ENCODE results near the gene ASB9.
"Not testable (repeated sequence)": the region's sequence is repeated elsewhere in the genome, so short reads cannot be mapped to it uniquely, and the experiment has no call there.

ASB9 gene

DNA sequence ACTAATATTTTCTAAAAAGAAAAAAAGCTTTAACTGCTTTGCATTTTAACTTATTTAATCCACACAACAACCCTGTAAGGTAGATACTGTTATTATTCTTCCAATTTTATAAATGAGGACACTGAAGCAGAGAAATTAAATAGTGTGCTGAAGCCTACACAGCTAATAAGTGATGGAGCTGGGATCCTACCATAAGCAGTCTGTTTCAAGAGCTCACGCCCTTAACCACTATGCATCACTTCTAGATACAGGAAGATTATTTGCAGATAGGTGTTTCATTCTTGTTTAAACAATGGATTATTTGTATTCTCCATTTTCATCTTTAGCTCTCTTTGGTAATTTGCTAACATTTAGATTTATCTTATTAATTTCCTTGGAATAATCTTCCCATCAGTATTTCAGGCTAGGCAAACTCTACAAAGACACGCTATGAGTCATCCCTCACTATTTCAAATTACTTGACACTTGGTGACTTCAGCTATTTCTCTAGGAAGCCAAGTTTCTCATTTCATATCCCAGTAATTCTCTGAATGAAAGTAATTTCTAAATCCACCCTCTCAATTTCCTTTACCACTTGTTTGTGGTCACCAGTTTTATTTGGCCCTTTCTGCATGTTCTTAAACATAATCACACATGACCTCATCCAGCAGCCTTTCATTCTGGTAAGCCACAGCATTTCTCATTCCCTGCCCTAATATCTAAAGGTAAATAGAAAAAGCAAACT is 67.3 kb downstream of the ASB9 start:
- no peak overlapping the region for H3K4me3 ChIP-seq (ENCODE audit: low read depth, low read length)
- TF ChIP-seq ZNF664 (tag by site-specific recombination; IDR thresholded peaks at IDR 0.05) (no peak), HOXD13 (CRISPR knock-in tag; IDR thresholded peaks at IDR 0.05; ENCODE audit: borderline replicate concordance) (peak; percentile 56; the same call in 1 of the 2 replicates)
- TF ChIP-seq, protein P1, sequence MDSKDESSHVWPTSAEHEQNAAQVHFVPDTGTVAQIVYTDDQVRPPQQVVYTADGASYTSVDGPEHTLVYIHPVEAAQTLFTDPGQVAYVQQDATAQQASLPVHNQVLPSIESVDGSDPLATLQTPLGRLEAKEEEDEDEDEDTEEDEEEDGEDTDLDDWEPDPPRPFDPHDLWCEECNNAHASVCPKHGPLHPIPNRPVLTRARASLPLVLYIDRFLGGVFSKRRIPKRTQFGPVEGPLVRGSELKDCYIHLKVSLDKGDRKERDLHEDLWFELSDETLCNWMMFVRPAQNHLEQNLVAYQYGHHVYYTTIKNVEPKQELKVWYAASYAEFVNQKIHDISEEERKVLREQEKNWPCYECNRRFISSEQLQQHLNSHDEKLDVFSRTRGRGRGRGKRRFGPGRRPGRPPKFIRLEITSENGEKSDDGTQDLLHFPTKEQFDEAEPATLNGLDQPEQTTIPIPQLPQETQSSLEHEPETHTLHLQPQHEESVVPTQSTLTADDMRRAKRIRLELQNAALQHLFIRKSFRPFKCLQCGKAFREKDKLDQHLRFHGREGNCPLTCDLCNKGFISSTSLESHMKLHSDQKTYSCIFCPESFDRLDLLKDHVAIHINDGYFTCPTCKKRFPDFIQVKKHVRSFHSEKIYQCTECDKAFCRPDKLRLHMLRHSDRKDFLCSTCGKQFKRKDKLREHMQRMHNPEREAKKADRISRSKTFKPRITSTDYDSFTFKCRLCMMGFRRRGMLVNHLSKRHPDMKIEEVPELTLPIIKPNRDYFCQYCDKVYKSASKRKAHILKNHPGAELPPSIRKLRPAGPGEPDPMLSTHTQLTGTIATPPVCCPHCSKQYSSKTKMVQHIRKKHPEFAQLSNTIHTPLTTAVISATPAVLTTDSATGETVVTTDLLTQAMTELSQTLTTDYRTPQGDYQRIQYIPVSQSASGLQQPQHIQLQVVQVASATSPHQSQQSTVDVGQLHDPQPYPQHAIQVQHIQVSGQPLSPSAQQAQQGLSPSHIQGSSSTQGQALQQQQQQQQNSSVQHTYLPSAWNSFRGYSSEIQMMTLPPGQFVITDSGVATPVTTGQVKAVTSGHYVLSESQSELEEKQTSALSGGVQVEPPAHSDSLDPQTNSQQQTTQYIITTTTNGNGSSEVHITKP (tag by site-specific recombination; IDR thresholded peaks at IDR 0.05) = peak; percentile 53
- TF ChIP-seq, protein P2, sequence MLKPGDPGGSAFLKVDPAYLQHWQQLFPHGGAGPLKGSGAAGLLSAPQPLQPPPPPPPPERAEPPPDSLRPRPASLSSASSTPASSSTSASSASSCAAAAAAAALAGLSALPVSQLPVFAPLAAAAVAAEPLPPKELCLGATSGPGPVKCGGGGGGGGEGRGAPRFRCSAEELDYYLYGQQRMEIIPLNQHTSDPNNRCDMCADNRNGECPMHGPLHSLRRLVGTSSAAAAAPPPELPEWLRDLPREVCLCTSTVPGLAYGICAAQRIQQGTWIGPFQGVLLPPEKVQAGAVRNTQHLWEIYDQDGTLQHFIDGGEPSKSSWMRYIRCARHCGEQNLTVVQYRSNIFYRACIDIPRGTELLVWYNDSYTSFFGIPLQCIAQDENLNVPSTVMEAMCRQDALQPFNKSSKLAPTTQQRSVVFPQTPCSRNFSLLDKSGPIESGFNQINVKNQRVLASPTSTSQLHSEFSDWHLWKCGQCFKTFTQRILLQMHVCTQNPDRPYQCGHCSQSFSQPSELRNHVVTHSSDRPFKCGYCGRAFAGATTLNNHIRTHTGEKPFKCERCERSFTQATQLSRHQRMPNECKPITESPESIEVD (tag by site-specific recombination; IDR thresholded peaks at IDR 0.05) = peak; percentile 57
- H3K4me1 ChIP-seq (ENCODE audit: control insufficient read depth, insufficient read depth, low read length) = no peaks in the 10 kb centered on the region; the same call in 1 of the 2 replicates
- no peak overlapping the region for H3K27ac ChIP-seq (ENCODE audit: extremely low read depth, low read depth, low read length)
- ChIA-PET CTCF (interaction anchor here (0.6 to 1.1 kb wide), 4 partner anchors 21 to 59 kb away, joined by 3 to 4 read pairs (median 4); no protein-coding TSS in a partner anchor), POLR2A (no interaction called here)
- no peaks in the 10 kb centered on the region for H3K9me3 ChIP-seq (ENCODE audit: control insufficient read depth, insufficient read depth, low read depth, low read length)
- no peaks in the 10 kb centered on the region for H3K36me3 ChIP-seq (ENCODE audit: control insufficient read depth in 2 of 2, insufficient read depth in 1 of 2, low read length in 2 of 2)

DNA sequence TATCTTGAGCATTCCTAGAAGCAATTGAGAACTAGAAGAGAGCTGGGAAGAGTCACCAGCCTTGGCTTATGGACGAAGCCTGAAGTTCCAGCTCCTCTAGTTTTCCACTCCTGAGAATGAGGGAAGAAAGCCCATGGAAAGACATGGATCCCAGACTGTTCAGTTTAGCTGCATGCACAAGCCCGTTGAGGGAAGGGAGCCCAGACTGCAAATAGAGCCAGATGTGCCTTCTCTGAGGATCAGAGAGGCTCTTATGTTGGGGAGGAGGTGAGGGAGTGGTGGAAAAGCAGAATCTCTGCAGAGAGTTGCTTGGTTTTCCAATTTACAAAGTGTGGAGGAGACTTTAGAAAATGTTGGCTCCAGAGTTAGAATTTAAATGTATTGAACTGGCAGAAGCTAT is 69.0 kb downstream of the ASB9 start:
- TF ChIP-seq ZNF366 (tag by site-specific recombination; conservative IDR thresholded peaks at IDR 0.05) = no peak
- TF ChIP-seq, protein P3, sequence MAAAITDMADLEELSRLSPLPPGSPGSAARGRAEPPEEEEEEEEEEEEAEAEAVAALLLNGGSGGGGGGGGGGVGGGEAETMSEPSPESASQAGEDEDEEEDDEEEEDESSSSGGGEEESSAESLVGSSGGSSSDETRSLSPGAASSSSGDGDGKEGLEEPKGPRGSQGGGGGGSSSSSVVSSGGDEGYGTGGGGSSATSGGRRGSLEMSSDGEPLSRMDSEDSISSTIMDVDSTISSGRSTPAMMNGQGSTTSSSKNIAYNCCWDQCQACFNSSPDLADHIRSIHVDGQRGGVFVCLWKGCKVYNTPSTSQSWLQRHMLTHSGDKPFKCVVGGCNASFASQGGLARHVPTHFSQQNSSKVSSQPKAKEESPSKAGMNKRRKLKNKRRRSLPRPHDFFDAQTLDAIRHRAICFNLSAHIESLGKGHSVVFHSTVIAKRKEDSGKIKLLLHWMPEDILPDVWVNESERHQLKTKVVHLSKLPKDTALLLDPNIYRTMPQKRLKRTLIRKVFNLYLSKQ (tag by site-specific recombination; IDR thresholded peaks at IDR 0.05; ENCODE audit: borderline replicate concordance) = no peak
- TF ChIP-seq ZNF133 (tag by site-specific recombination; IDR thresholded peaks at IDR 0.05) = no peak
- TF ChIP-seq, protein P4, sequence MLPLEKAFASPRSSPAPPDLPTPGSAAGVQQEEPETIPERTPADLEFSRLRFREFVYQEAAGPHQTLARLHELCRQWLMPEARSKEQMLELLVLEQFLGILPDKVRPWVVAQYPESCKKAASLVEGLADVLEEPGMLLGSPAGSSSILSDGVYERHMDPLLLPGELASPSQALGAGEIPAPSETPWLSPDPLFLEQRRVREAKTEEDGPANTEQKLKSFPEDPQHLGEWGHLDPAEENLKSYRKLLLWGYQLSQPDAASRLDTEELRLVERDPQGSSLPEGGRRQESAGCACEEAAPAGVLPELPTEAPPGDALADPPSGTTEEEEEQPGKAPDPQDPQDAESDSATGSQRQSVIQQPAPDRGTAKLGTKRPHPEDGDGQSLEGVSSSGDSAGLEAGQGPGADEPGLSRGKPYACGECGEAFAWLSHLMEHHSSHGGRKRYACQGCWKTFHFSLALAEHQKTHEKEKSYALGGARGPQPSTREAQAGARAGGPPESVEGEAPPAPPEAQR (tag by site-specific recombination; IDR thresholded peaks at IDR 0.05) = no peak
- TF ChIP-seq ZNF521 (tag by site-specific recombination; IDR thresholded peaks at IDR 0.05) = no peak
- TF ChIP-seq ZNF223 (tag by site-specific recombination; IDR thresholded peaks at IDR 0.05) = no peak
- TF ChIP-seq ZNF341 (tag by site-specific recombination; IDR thresholded peaks at IDR 0.05; ENCODE audit: low read depth) = no peak
- TF ChIP-seq, protein P5, sequence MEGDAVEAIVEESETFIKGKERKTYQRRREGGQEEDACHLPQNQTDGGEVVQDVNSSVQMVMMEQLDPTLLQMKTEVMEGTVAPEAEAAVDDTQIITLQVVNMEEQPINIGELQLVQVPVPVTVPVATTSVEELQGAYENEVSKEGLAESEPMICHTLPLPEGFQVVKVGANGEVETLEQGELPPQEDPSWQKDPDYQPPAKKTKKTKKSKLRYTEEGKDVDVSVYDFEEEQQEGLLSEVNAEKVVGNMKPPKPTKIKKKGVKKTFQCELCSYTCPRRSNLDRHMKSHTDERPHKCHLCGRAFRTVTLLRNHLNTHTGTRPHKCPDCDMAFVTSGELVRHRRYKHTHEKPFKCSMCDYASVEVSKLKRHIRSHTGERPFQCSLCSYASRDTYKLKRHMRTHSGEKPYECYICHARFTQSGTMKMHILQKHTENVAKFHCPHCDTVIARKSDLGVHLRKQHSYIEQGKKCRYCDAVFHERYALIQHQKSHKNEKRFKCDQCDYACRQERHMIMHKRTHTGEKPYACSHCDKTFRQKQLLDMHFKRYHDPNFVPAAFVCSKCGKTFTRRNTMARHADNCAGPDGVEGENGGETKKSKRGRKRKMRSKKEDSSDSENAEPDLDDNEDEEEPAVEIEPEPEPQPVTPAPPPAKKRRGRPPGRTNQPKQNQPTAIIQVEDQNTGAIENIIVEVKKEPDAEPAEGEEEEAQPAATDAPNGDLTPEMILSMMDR (tag by site-specific recombination; IDR thresholded peaks at IDR 0.05) = no peak
- H3K4me3 ChIP-seq (ENCODE audit: low read depth, low read length) = no peak overlapping the region

DNA sequence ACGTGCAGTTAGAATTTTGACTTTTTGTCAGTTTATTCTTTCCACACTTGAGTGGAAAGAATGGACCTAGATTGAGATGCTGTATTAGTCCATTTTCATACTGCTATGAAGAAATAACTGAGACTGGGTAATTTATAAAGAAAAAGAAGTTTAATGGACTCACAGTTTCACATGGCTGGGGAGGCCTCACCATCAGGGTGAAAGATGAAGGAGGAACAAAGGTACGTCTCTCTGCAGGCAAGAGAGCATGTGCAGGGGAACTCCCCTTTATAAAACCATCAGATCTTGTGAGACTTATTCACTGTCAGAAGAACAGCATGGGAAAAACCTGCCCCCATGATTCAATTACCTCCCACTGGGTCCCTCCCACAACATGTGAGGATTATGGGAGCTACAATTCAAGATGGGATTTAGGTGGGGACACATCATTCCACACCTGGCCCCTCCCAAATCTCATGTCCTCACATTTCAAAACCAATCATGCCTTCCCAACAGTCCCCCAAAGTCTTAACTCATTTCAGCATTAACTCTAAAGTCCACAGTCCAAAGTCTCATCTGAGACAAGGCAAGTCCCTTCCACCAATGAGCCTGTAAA is 71.2 kb downstream of the ASB9 start:
- POLR2A ChIA-PET; H3K36me3 ChIP-seq (ENCODE audit: control insufficient read depth in 2 of 2, insufficient read depth in 1 of 2, low read length in 2 of 2): not testable (repeated sequence)

More for the DNA sequence above, 69.0 kb downstream of the ASB9 start:
- POLR2A ChIA-PET = no interaction called here
- no peak overlapping the region for H3K27ac ChIP-seq (ENCODE audit: extremely low read depth, low read depth, low read length)
- H3K4me1 ChIP-seq (ENCODE audit: control insufficient read depth, insufficient read depth, low read length) = no peaks in the 10 kb centered on the region
- H3K9me3 ChIP-seq (ENCODE audit: control insufficient read depth, insufficient read depth, low read depth, low read length) = no peaks in the 10 kb centered on the region
- CTCF ChIA-PET = no interaction called here
- H3K36me3 ChIP-seq (ENCODE audit: control insufficient read depth in 2 of 2, insufficient read depth in 1 of 2, low read length in 2 of 2) = no peaks in the 10 kb centered on the region

More for the DNA sequence above, 71.2 kb downstream of the ASB9 start:
- H3K9me3 ChIP-seq (ENCODE audit: control insufficient read depth, insufficient read depth, low read depth, low read length); H3K4me3 ChIP-seq (ENCODE audit: low read depth, low read length); CTCF ChIA-PET; H3K27ac ChIP-seq (ENCODE audit: extremely low read depth, low read depth, low read length); H3K4me1 ChIP-seq (ENCODE audit: control insufficient read depth, insufficient read depth, low read length): not testable (repeated sequence)
